EH (cell line): Measurements from ENCODE around the gene TENM4.

Experiments used
- DNase-seq: peaks from one replicate; pipeline ENCODE4 v3.0.0-alpha.2; 2015; ENCODE audit warnings: low read depth

Gene TENM4

DNA sequence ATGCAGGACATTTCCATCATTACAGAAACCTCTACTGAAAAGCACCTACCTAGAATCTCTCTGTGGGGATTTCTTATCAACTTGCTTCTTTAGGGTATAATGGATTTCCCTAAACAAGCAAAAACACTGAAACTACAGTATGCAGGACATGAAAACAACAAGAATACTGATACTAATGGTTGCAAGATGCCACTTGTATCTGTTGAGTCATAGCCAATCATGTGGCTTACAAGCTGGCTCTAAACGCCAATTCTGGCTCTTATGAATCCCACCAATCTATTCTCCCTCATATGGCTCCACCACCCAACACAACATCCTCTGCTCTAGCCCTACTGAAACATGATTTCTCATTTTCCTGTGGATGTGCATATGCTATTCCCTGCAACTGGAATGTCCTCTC is 22.6 kb downstream of the TENM4 start:
- DNase-seq: no peak

DNA sequence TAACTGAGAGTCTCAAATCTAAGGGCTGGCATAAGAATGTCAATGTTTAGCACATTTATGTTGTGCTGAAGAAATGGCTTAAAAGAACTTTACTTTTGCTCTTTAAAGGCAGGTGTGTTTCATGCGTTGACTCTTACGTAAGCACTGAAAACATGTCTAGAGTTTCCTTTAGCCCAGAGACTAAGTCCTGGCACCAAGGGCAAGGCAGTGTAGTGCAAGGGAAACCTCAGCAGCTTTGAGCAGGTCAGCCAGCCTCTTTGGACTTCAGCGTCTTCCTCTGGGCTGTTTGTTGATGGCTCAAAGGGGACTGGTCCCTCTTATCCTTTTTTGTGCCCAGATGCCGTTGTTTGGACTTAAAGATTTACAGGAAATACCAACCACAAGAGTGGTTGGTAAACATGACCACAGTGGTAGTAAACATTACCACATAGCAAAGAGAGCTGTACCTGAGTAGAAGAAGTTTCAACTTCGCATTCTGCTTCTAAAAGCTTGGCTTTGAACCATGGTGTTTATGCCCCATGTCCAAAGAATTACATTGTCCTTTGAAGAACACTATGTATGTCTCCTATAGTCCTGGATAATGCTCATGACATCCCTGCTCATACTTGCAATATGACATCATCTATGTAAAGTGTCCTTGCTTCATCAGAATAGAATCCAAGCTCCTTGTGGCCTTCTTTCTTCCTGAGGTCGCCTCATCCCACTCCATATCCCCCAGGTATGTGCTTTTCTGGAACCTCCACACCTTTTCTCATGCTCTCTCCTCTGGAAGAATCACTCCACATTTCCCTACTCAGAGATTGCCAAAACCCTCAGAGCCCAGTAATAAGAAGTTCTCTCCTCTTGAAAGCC is 23.5 kb downstream of the TENM4 start:
- DNase-seq: peak; percentile 44

DNA sequence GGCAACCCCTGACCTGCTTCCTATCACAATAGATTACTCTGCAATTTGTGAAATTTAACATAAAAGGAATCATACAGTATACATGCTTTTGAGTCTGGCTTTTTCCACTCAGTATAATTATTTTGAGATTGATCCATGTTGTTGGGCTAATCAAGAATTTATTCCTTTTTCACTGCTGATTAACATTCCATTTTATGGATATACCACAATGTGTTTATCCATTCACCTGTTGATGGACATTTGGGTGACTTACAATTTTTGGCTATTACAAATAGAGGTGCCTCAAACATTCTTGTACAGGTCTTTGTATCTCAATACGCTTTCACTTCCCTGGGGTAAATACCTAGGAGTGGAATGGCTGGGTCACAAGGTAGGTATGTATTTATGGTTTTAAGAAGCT is 24.9 kb downstream of the TENM4 start:
- no peak for DNase-seq

DNA sequence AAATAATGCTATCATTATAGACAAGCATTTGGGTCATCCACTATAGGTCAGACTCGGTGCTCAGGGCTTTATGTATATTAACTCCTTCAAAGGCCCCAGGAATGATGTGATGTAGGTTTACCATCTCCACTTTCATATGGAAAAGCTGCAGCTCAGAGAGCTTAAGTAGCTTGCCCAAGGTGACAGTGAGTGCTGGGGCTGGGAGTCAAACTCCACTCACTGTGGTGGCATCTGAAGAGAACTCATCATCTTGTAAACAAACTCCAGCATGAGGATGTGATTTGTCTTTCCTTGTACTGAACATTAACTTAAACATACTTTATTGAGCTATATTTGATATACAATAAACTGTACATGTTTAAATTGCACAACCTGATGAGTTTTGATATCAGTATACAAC is 25.4 kb downstream of the TENM4 start:
- DNase-seq: peak; percentile 41

DNA sequence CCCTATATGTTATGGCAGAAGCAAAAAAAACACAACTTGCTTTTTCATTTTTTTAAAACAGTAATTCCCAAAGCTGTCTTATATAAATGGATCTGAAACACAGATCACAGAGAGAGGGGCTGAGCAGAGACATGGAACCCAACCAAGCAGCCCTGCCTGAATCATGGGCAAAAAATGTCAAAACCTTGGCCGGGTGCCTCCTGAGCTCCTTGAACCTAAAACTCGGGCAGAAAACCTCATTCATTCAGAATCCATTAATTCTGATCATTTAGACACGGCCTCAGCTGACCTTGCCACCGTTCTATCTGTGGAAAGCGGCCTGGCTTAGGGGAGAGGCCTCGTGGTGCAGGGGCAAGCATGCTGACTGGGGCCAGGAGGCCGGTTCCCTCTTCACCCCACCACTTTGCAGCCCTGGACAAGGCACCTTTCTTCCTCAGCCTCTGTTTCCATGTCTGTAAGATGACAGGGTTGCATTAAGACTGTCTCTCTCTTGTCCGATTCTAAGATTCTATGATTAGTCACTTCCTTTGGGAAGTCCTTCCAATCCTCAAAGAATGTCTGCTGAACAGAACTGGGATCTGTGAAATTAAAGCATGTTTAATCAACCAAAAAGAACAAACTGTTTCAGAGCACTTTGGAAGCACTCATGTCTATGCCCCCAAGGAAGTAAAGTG is 26.0 kb downstream of the TENM4 start:
- peak; percentile 86 for DNase-seq

DNA sequence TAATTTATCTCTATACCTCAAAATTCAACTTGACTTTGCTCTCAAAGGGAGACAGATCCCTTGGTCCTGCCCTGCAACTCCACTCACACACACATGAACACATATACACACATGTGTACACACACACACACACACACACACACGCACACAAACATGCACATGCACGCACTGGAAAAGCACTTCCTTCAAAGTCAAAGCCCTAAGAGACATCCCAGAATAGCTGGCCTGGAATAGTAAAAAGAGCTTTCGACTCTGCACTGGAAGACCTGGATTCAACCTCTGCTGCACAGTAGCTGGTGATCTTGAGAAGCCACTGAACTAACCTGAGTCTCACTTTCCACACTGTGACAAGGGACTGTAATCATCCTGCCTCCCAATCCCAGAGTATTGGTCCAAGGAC is 26.8 kb downstream of the TENM4 start:
- DNase-seq: no peak

DNA sequence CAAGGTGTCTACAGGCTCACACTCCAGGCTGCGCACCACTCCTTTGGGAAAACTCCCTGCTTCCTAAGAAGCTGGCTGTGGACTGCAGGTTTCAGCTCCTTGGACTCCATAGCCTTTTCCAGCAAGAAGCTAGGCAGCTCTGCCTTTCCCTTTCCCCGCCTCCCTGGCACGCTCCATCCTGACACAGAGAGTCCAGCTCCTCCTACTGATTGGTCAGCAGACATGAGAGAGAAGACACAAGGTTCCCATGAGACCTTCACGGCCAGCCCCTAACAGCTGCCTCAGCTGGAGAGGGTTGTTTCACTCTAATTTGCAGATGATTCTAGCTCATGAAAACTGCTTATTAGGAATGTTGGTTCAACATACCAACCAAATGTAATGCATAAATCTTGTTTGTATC is 27.6 kb downstream of the TENM4 start:
- DNase-seq: peak; percentile 92

DNA sequence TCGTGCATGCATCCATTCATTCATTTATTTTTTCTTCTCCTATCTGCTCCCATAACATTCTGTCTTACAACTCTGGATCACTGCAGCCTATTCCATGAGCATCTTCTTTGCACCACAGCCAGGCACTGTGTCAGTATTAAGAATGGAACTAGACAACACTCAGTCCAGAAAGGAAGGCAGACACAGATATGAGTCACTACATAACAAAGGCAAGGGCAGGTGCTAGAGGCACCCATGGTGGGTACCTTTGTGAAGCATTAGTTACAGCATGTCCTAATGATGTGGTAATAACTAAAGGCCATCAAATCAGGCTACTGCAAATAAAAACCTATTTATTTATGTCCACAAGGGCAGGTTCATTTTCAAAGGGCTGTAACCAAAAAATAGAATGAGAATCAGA is 28.1 kb downstream of the TENM4 start:
- DNase-seq: no peak

DNA sequence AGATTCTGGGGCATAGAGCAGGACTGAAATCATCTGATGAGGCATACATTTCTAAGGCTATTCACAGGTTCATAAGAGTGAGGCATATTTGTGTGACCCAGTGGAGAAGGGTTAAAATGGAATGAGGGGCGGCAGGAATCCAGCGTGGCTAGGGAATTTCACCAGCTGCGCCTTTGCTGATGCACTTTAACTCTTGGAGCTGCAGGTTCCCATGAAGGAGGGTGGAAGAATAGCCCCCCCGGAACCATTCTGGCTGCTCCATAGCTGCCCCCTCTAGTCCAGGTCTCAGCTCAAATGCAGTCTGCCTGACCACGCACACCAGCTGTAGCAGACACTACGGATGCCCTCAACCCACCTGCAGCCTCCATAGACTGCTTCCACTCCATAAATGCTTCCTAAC is 31.5 kb downstream of the TENM4 start:
- no peak for DNase-seq

DNA sequence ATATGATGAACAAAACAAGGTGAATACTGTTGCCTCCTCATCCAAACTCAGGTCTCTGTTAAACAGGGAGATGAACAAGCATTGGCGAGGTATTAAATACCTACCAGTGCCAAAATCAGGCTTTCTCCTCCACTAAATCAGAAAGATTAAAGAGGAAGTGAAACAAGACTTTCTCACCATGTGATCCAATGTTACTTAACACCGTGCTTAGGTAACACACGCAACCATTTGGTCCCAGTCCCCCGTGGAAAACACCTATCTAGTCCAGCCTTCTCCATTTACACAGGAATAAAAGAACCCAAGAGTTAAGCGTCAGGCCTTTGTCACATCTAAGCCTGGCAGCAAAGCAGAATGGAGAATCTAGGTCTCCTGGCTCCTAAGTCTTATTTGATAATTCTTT is 34.5 kb downstream of the TENM4 start:
- DNase-seq: no peak

DNA sequence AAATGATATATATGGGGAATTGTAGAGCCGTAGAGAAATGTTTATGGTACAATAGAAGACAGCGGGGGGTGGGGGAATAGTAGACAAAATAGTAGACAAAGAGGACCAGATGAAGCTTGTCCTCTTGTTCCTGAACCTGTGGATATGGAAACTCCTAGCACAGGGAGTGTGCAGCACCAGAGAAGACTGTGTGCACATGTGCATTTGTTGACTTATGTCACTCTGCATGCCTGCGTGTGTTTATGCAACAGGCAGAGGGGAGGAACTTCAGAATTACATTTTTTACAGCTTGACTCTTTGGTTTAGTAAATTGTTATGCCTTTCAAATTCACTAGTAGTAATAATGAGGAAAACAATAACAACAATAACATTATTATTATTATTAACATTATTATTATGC is 36.0 kb downstream of the TENM4 start:
- no peak for DNase-seq

DNA sequence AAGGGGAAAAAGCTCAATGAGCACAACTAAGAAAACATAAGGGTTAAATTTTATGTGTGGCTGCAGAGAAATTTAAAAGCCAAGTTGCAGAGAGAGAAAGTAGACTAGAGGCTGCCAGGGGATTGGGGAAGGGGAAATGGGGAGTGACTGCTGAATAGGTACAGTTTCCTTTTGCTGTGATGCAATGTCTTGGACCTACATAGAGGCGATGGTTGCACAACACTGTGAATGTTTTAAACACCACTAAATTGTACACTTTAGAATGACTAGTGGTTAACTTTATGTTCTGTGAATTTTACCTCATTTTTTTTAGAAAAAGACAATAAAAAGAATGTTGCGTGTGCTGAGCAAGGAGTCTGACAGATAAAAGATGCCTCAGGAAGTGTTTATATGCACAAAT is 36.5 kb downstream of the TENM4 start:
- no peak for DNase-seq

DNA sequence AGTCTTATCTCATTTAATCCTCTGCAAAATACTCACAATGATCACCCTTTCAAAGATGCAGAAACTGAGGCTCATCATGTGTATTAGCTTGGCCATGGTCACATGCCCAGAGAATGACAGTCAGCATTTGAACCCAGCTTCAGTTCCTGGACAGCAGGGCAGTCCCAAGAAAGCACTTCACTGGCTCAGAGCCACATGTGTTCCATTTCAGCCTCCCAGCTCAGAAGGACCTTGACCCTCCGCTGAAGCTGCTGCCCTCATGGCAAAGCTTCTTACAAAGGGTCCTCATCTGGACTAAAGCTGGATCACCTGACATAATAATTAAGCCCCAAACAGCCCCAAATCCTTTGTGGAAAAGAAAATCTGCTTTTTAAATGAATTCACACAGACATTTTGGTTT is 37.0 kb downstream of the TENM4 start:
- DNase-seq: no peak

DNA sequence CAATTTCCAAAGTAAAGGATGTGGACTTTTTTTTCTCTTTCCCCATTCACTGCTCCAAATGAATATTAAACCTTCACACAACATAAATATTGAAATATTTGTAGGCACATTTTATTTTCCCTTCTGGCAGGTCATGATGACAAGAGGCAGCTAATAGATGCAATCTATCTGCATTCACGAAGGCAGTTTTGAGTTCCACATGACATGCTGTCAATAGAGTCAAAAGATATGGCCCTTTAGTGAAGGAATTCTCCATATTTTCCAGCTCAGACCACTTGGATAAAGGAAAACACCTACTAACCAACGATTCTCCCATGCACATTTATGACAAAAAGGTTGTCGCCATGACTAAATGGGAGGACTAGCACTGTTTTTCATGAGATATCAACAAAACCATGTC is 37.9 kb downstream of the TENM4 start:
- DNase-seq: no peak

DNA sequence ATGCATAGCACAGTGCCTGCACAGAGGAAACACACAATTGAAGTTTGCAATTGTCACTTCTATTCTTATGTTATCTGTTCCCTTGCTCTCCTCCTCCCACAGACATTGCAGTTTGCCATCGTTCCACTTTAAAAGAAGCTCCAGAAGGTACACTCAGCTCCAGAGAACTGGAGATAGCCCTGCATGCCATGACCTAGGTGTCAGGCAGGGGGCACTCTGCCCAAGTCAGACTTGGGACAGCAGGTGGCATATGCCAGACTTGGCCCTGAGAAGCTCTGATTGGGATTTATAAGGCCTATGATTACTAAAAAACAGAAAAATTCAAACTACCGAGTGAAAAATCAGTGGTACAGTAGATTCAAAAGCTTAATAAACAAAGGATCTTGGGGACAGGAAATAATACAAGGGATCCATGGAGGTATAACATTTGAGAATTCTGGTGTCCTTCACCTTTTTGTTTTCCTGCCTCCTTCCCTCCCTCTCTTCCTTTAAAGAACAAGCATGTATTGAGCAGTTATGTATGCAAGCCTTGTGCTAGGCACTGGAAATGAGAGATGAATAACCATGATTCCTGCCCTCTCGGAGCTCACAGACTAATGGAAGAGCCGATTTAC is 40.0 kb downstream of the TENM4 start:
- DNase-seq: peak; percentile 56

DNA sequence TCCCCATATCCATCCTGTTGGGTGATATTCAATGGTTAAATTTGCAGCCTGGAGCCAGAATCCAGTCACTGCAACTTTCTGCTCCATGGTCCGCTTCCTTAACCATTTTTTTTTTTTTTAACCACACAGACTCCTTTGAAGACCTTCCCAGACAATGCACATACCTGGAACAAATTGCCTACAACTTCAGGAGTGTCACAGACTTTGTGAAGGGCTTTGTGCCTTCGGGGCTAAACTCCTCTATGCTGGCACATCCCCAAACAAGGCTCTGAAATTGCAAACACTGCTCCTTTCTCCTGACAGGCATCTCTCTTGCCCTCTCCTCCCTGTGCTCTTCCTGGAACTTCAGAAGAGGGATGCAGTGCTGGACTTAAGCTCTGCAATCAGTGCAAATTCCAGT is 40.6 kb downstream of the TENM4 start:
- no peak for DNase-seq

DNA sequence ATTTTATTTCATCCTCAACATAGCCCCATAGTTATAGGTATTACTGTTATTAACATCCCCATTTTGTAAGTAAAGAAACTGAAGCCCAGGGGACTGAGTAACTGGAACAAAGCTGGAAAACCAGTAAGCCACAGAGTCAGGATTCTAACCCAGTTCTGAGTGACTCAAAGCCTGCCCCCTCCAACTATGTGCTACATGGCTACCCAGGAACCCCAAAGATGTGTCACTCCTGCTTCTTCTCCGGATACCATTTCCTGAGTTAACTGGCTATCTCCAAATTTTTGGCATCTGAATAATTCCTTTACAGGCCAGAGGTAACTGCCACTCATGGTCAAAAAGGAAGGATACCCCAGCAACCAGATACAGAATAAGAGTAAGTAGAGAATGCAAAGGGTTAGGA is 43.6 kb downstream of the TENM4 start:
- DNase-seq: peak; percentile 57

DNA sequence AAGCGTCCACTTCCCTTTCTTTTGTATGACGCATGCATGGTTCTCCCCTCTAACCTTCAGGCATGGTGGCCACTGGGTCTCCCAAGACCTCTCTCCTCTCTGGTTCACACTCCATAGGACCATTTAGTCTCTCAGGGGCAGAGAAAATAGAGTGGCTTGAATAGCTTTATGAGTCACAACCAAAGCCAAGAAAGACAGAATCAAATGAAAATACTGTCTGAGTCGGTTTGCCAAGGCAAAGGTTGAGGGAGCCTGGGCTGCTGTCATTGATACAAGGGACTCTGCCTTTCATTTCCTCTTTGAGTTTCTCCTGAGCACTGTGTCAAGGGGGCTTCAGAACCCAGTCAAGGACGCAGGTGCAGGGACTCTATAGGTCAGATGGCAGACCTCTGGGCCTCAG is 44.2 kb downstream of the TENM4 start:
- peak; percentile 34 for DNase-seq

DNA sequence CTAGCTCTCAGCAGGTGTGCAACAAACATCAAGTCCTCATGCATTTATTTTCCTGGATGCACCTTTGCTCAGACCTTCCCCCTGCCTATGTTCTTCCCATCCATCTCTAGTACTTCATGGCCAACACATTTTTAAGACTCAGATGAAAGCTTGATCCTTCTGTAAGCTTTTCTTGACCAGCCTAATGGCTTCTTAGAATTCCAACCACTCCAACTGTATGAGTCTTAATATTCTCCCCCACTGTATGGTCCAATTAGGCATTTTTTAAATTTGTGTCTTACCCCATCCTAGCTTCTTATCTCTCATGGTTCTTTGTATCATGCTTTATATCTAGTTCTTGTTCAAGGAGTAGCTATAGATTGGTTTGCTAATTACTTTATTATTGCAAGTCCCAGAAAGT is 44.8 kb downstream of the TENM4 start:
- DNase-seq: peak; percentile 60

DNA sequence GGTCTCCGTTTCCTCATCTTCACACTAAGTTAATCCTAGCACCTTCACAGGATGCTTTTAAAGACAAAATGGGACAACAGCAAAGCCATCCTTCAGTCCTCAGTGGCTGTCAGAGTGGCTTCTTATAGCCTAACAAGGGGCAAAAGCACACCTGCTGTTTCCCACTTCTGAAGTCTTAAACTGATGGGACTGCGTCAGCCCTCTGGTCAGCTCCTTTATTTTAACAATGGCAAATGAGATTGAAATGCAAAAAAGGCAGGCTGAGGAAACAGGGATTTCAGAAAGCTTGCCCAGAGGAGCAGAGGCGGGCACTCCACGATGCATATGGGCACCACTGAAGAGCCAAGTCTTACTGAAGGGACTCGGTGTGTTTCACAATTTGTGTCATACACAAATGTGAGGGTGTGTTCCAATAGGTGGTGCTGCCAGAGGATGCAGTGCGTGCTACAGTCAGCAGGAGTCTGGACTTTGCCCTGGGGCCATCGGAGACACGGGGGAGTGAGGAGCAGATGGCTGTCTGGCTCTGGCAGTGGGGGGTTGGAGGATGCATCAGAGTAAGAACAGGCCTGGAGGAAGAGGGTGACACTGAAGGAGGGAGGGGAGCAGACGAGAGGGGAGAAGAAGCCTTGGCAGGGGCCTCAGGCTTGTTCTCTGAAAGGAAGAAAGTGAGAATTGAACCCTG is 47.3 kb downstream of the TENM4 start:
- peak; percentile 54 for DNase-seq

DNA sequence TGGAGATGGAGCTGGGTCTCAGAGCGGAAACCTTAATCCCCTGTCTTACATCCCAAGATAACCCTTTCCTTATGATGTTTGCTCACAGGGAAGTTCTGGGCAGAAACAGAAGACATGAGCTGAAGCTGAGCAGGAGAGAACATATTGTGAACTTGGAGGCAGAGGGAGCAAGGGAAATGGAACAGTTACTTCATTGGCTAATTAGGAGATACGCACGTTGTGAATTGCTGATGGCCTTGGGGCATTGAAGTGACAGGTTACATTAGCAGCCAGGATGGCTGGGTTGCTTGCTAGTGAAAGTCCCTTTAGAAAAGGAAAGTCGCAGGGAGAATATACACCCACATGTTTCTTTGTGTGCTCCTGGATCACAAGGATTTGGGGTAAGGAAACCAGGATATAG is 48.7 kb downstream of the TENM4 start:
- no peak for DNase-seq

DNA sequence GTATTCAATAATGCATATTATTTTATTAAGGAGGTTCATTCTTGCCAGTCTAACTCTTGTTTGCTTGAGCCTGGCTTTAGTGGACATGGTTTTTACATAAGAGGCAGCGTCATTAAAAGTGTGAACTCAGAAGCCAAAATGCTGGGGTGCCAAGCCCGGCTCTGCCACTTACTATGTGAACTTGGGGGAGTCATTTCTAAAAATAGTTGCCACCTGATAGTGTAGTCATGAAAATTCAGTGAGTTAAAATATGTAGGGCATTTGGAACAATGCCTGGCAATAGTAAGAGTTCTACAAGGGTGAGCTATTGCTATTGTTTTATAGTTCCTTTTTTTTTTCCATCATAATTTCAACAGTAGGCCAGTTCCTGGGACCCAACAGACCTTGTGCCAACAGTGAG is 49.9 kb downstream of the TENM4 start:
- DNase-seq: no peak

DNA sequence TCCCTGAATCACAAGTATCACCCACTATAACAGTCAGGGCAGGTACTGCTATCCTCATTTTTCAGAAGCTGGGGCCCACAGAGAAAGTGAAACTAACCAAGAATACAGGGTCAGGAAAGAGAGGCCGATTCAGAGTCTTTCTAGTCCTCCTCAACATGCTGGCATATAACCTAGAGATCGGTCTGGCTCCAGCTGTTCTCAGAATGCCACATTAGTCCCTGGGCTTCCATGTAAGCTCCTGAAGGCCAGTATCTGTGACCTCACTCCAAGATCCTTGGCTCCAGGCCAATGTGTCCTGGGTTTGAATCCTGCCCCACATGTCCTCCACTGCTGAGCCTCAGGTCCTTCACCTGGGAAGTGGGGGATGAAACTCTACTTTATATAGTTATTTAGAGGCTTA is 50.4 kb downstream of the TENM4 start:
- DNase-seq: no peak
